Liver (tissue), 9 donors: ENCODE measurements around the gene L3HYPDH. TPM values are rescaled to one million over a fixed set of nuclear protein-coding genes. Genes with fewer than 3 reads are reported as not detected.

Experiments used
- DNase-seq: peaks from one replicate; pipeline ENCODE4 v3.0.0-alpha.2; 2017; ENCODE audit warnings: low spot score
- H3K27ac ChIP-seq, 2 donors: one replicate each; pipeline ENCODE4 v1.7.0; 2013; ENCODE audit warnings: inconsistent platforms in 2 of 2, low read length in 2 of 2, control low read depth in 1 of 2, low read depth in 1 of 2, mild to moderate bottlenecking in 1 of 2
- H3K27me3 ChIP-seq, 4 donors: one replicate each; pipeline versions ENCODE4 v1.6.1 to v1.7.0; 2013; ENCODE audit warnings: low read length in 3 of 4, inconsistent platforms in 1 of 4, mild to moderate bottlenecking in 1 of 4, moderate library complexity in 1 of 4; ENCODE audit not compliant: control insufficient read depth in 4 of 4, insufficient read depth in 4 of 4
- H3K36me3 ChIP-seq, 4 donors: one replicate each; pipeline versions ENCODE4 v1.6.1 to v1.7.0; 2013; ENCODE audit warnings: low read length in 3 of 4, mild to moderate bottlenecking in 3 of 4, low read depth in 1 of 4, moderate library complexity in 1 of 4; ENCODE audit not compliant: control insufficient read depth in 4 of 4, insufficient read depth in 3 of 4
- H3K4me1 ChIP-seq, 4 donors: one replicate each; pipeline versions ENCODE4 v1.6.1 to v1.7.0; 2013; ENCODE audit warnings: low read length in 3 of 4, mild to moderate bottlenecking in 3 of 4, moderate library complexity in 1 of 4; ENCODE audit not compliant: control insufficient read depth in 4 of 4, insufficient read depth in 4 of 4
- H3K4me3 ChIP-seq, 3 donors: one replicate each; pipeline versions ENCODE4 v1.6.1 to v1.7.0; 2013; ENCODE audit warnings: low read length in 3 of 3, control low read depth in 1 of 3, low read depth in 1 of 3, mild to moderate bottlenecking in 1 of 3
- H3K9ac ChIP-seq, 2 donors: one replicate each; pipeline ENCODE4 v1.7.0; 2013; ENCODE audit warnings: low read length in 2 of 2, mild to moderate bottlenecking in 2 of 2, moderate library complexity in 2 of 2, control low read depth in 1 of 2, low read depth in 1 of 2
- H3K9me3 ChIP-seq, 4 donors: one replicate each; pipeline versions ENCODE4 v1.6.1 to v1.7.0; 2013; ENCODE audit warnings: low read length in 3 of 4; ENCODE audit not compliant: control insufficient read depth in 4 of 4
- EGR1 ChIP-seq, 2 donors: IDR thresholded peaks; 2 replicates each; pipeline ENCODE4 v1.6.1; 2016 to 2018; ENCODE audit warnings: antibody characterized with exemption in 2 of 2, low read depth in 2 of 2
- FOXA1 ChIP-seq: IDR thresholded peaks from 2 replicates; pipeline ENCODE4 v1.6.1; 2016; ENCODE audit warnings: antibody characterized with exemption
- FOXA2 ChIP-seq: IDR thresholded peaks from 2 replicates; pipeline ENCODE4 v1.6.1; 2016; ENCODE audit warnings: antibody characterized with exemption
- GABPA ChIP-seq, 2 donors: IDR thresholded peaks in 1 of 2; conservative IDR thresholded peaks in 1 of 2; 2 replicates each; pipeline ENCODE4 v1.6.1; 2016; ENCODE audit warnings: antibody characterized with exemption in 2 of 2, mild to moderate bottlenecking in 1 of 2, moderate library complexity in 1 of 2
- HNF4A ChIP-seq, 2 donors: conservative IDR thresholded peaks; 2 replicates each; pipeline ENCODE4 v1.6.1; 2016; ENCODE audit warnings: antibody characterized with exemption in 2 of 2, mild to moderate bottlenecking in 2 of 2
- HNF4G ChIP-seq: IDR thresholded peaks from 2 replicates; pipeline ENCODE4 v1.6.1; 2016; ENCODE audit warnings: antibody characterized with exemption
- JUND ChIP-seq, 2 donors: IDR thresholded peaks; 2 replicates each; pipeline ENCODE4 v1.6.1; 2016; ENCODE audit warnings: antibody characterized with exemption in 2 of 2
- NR2F2 ChIP-seq: IDR thresholded peaks from 2 replicates; pipeline ENCODE4 v1.6.1; 2016; ENCODE audit warnings: antibody characterized with exemption
- RAD21 ChIP-seq, 2 donors: IDR thresholded peaks; 2 replicates each; pipeline ENCODE4 v1.6.1; 2016; ENCODE audit warnings: antibody characterized with exemption in 2 of 2, mild to moderate bottlenecking in 2 of 2
- RXRA ChIP-seq, 2 donors: IDR thresholded peaks; 2 replicates each; pipeline ENCODE4 v1.6.1; 2017 to 2018; ENCODE audit warnings: antibody characterized with exemption in 2 of 2, mild to moderate bottlenecking in 1 of 2
- SP1 ChIP-seq: IDR thresholded peaks from 2 replicates; pipeline ENCODE4 v1.6.1; 2018; ENCODE audit warnings: antibody characterized with exemption, mild to moderate bottlenecking
- TAF1 ChIP-seq: conservative IDR thresholded peaks from 2 replicates; pipeline ENCODE4 v1.6.1; 2016; ENCODE audit warnings: antibody characterized with exemption, mild to moderate bottlenecking
- YY1 ChIP-seq: IDR thresholded peaks from 2 replicates; pipeline ENCODE4 v1.6.1; 2016; ENCODE audit warnings: antibody characterized with exemption, mild to moderate bottlenecking
- WGBS: extraction: QIAGEN DNeasy Blood & Tissue Kit; methylation state at CpG from one replicate; pipeline ENCODE4 v1.1.7; 2013; 5-methylcytosine and 5-hydroxymethylcytosine counted together
- polyA plus RNA-seq, 2 donors: library from polyadenylated mRNA; stranded (reverse) in 1 of 2; unstranded in 1 of 2; fragments of 200-250 nt in 1 of 2; fragments of >200 nt in 1 of 2; fragmentation: Nextera tagmentation in 1 of 2; extraction: Ambion mirVana in 1 of 2; gene quantifications; one replicate each; pipeline versions ENCODE4 v1.2.1 to v1.2.3, GENCODE V29; 2013 to 2015
- total RNA-seq, 2 donors: library from RNA; depleted of rRNA; stranded (reverse); fragments of >200 nt; gene quantifications; one replicate each; pipeline ENCODE4 v1.2.3, GENCODE V29; 2014
- TF ChIP-seq, protein P1 (sequence below): IDR thresholded peaks from 2 replicates; pipeline ENCODE4 v1.6.1; 2016; ENCODE audit warnings: antibody characterized with exemption
- TF ChIP-seq, protein P2 (sequence below): IDR thresholded peaks from 2 replicates; pipeline ENCODE4 v1.6.1; 2016; ENCODE audit warnings: antibody characterized with exemption
- TF ChIP-seq, protein P3 (sequence below): IDR thresholded peaks from 2 replicates; pipeline ENCODE4 v1.6.1; 2016; ENCODE audit warnings: antibody characterized with exemption
- TF ChIP-seq, protein P4 (sequence below): fragments of 150-350 bp; IDR thresholded peaks from 2 replicates; pipeline ENCODE4 v1.5.1; 2017; ENCODE audit warnings: improper control_type of control experiment, low read depth, low read length; ENCODE audit not compliant: missing input control
- TF ChIP-seq, protein P5 (sequence below): IDR thresholded peaks from 2 replicates; pipeline ENCODE4 v1.6.1; 2016; ENCODE audit warnings: antibody characterized with exemption, mild to moderate bottlenecking
- donor health status: healthy.
- donor health status: healthy.
- donor health status: healthy.
- donor health status: healthy.
- donor health status: healthy.

L3HYPDH gene
- total and polyA plus RNA-seq, 4 donors = 9.3 to 36.3 (median 28.2) TPM

DNA sequence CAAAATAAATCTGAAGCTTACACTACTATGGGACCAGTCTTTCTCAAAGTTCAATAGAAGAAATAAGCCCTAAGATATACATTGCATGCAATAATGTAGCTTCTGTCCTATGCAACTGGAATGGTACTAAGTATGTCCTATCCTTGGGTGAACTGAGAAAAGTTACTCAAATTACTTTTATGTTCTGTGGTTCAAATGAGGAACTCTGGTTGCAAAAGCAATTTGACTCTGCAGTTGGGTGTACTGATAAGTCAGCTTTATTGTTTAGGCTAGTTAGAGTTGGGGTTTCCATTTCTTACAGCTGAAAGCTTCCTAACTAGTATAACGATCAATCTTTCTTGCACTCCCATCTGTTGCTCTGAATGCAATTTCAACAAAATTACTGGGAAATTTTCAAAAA, 48.2 kb downstream of the L3HYPDH start:
- 85% methylated on average over 1 of the region's 1 CpG for WGBS
- DNase-seq = no peak
- Histone ChIP-seq H3K4me3 (no peak overlapping the region), H3K27me3 (no peaks in the 10 kb centered on the region), H3K36me3 (no peaks in the 10 kb centered on the region), H3K27ac (no peak overlapping the region), H3K9me3 (no peaks in the 10 kb centered on the region), H3K9ac (no peak overlapping the region), H3K4me1 (peaks cover 0 to 1% (median 0%) of the 10 kb centered on the region in 4 donors)
- TF ChIP-seq YY1 = no peak
- TF ChIP-seq, protein P1, sequence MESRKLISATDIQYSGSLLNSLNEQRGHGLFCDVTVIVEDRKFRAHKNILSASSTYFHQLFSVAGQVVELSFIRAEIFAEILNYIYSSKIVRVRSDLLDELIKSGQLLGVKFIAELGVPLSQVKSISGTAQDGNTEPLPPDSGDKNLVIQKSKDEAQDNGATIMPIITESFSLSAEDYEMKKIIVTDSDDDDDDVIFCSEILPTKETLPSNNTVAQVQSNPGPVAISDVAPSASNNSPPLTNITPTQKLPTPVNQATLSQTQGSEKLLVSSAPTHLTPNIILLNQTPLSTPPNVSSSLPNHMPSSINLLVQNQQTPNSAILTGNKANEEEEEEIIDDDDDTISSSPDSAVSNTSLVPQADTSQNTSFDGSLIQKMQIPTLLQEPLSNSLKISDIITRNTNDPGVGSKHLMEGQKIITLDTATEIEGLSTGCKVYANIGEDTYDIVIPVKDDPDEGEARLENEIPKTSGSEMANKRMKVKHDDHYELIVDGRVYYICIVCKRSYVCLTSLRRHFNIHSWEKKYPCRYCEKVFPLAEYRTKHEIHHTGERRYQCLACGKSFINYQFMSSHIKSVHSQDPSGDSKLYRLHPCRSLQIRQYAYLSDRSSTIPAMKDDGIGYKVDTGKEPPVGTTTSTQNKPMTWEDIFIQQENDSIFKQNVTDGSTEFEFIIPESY = no peak
- TF ChIP-seq, protein P2, sequence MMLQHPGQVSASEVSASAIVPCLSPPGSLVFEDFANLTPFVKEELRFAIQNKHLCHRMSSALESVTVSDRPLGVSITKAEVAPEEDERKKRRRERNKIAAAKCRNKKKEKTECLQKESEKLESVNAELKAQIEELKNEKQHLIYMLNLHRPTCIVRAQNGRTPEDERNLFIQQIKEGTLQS = no peak
- TF ChIP-seq, protein P3, sequence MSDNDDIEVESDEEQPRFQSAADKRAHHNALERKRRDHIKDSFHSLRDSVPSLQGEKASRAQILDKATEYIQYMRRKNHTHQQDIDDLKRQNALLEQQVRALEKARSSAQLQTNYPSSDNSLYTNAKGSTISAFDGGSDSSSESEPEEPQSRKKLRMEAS = no peak
- no peak for TF ChIP-seq SP1
- no peak for TF ChIP-seq HNF4A (conservative IDR thresholded peaks at IDR 0.05)
- no peak for TF ChIP-seq GABPA (IDR thresholded peaks at IDR 0.05 in 1 of 2, conservative IDR thresholded peaks at IDR 0.05 in 1 of 2)
- no peak for TF ChIP-seq RAD21 (IDR thresholded peaks at IDR 0.05)
- no peak for TF ChIP-seq HNF4G
- TF ChIP-seq FOXA2 = no peak
- TF ChIP-seq, protein P4, sequence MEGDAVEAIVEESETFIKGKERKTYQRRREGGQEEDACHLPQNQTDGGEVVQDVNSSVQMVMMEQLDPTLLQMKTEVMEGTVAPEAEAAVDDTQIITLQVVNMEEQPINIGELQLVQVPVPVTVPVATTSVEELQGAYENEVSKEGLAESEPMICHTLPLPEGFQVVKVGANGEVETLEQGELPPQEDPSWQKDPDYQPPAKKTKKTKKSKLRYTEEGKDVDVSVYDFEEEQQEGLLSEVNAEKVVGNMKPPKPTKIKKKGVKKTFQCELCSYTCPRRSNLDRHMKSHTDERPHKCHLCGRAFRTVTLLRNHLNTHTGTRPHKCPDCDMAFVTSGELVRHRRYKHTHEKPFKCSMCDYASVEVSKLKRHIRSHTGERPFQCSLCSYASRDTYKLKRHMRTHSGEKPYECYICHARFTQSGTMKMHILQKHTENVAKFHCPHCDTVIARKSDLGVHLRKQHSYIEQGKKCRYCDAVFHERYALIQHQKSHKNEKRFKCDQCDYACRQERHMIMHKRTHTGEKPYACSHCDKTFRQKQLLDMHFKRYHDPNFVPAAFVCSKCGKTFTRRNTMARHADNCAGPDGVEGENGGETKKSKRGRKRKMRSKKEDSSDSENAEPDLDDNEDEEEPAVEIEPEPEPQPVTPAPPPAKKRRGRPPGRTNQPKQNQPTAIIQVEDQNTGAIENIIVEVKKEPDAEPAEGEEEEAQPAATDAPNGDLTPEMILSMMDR = no peak
- no peak for TF ChIP-seq FOXA1

DNA sequence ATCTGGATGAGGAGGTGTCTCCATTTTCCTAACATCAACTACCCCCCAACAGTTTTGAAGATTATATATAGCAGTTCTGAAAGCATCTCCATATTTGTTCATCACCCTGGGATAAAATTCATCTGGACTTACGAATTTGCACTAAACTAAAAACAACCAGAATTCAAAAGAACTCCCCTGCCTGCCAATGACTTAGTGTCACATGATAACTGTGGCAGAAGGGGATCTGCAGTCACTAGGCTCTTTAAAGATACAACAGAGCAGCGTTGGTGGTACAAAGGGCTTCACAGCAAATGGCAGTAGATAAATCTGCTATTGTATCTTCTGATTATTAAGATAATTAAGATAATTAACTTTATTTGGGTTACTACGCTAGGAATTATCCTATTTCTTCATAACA, 49.1 kb downstream of the L3HYPDH start:
- Histone ChIP-seq H3K9me3 (no peaks in the 10 kb centered on the region), H3K36me3 (no peaks in the 10 kb centered on the region), H3K4me1 (peaks cover 0 to 1% (median 0%) of the 10 kb centered on the region in 4 donors), H3K27me3 (no peaks in the 10 kb centered on the region), H3K9ac (no peak overlapping the region), H3K27ac (no peak overlapping the region), H3K4me3 (no peak overlapping the region)
- DNase-seq = no peak
- WGBS = 89% methylated on average over 3 of the region's 3 CpGs
- TF ChIP-seq, protein P5, sequence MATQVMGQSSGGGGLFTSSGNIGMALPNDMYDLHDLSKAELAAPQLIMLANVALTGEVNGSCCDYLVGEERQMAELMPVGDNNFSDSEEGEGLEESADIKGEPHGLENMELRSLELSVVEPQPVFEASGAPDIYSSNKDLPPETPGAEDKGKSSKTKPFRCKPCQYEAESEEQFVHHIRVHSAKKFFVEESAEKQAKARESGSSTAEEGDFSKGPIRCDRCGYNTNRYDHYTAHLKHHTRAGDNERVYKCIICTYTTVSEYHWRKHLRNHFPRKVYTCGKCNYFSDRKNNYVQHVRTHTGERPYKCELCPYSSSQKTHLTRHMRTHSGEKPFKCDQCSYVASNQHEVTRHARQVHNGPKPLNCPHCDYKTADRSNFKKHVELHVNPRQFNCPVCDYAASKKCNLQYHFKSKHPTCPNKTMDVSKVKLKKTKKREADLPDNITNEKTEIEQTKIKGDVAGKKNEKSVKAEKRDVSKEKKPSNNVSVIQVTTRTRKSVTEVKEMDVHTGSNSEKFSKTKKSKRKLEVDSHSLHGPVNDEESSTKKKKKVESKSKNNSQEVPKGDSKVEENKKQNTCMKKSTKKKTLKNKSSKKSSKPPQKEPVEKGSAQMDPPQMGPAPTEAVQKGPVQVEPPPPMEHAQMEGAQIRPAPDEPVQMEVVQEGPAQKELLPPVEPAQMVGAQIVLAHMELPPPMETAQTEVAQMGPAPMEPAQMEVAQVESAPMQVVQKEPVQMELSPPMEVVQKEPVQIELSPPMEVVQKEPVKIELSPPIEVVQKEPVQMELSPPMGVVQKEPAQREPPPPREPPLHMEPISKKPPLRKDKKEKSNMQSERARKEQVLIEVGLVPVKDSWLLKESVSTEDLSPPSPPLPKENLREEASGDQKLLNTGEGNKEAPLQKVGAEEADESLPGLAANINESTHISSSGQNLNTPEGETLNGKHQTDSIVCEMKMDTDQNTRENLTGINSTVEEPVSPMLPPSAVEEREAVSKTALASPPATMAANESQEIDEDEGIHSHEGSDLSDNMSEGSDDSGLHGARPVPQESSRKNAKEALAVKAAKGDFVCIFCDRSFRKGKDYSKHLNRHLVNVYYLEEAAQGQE = no peak
- TF ChIP-seq NR2F2 (no peak), HNF4G (no peak), TAF1 (no peak), YY1 (no peak), SP1 (no peak), JUND (IDR thresholded peaks at IDR 0.05) (no peak), RAD21 (IDR thresholded peaks at IDR 0.05) (no peak), GABPA (IDR thresholded peaks at IDR 0.05 in 1 of 2, conservative IDR thresholded peaks at IDR 0.05 in 1 of 2) (no peak), RXRA (IDR thresholded peaks at IDR 0.05) (no peak), FOXA1 (no peak), HNF4A (conservative IDR thresholded peaks at IDR 0.05) (no peak), EGR1 (IDR thresholded peaks at IDR 0.05; ENCODE audit: low read depth in 2 of 2) (no peak), FOXA2 (no peak)
- TF ChIP-seq, protein P1 = no peak
- TF ChIP-seq, protein P4 = no peak
- TF ChIP-seq, protein P3 = no peak
- TF ChIP-seq, protein P2 = no peak
